NB4 (cell line): Measurements from ENCODE around the gene ZEB2.

Experiments
- DNase-seq: peaks from one replicate; pipeline ENCODE4 v3.0.0; 2010; ENCODE audit warnings: low read depth
- H3K4me3 ChIP-seq: one replicate; pipeline ENCODE4 v1.5.1; 2011; ENCODE audit warnings: mild to moderate bottlenecking, low read depth, low read length, moderate library complexity
- CTCF ChIP-seq: IDR thresholded peaks from one replicate; pipeline ENCODE4 v1.5.1; 2012; ENCODE audit warnings: low read depth, low read length
- MAX ChIP-seq: IDR thresholded peaks from 2 replicates; pipeline ENCODE4 v1.6.1; 2011; ENCODE audit warnings: low read depth, low read length
- MYC ChIP-seq: IDR thresholded peaks from 2 replicates; pipeline ENCODE4 v1.6.1; 2011; ENCODE audit warnings: low read depth, low read length
- POLR2A ChIP-seq: IDR thresholded peaks from 2 replicates; pipeline ENCODE4 v1.6.1; 2011; ENCODE audit warnings: mild to moderate bottlenecking; ENCODE audit not compliant: insufficient read length; ENCODE audit errors: extremely low read depth

The ZEB2 gene

GRCh38 chr2:144476682-144477081 is 43.2 kb downstream of the ZEB2 start:
- no peak for DNase-seq
- no peak for TF ChIP-seq POLR2A
- TF ChIP-seq MAX = no peak
- TF ChIP-seq CTCF = no peak
- TF ChIP-seq MYC = no peak
- no peak overlapping the region for H3K4me3 ChIP-seq

- TF ChIP-seq CTCF (no peak), MAX (no peak), MYC (no peak), POLR2A (no peak)
- H3K4me3 ChIP-seq = no peak overlapping the region
- no peak for DNase-seq
Measured at GRCh38 chr2:144475569-144476275, 44.2 kb downstream of the ZEB2 start.

- H3K4me3 ChIP-seq = no peak overlapping the region
- TF ChIP-seq POLR2A (no peak), MYC (no peak), MAX (no peak), CTCF (no peak)
- DNase-seq = no peak
Measured at GRCh38 chr2:144475044-144475443, 44.9 kb downstream of the ZEB2 start.

- DNase-seq = no peak
- H3K4me3 ChIP-seq = no peak overlapping the region
- TF ChIP-seq MYC (no peak), CTCF (no peak), MAX (no peak), POLR2A (no peak)
Measured at GRCh38 chr2:144474017-144474416, 45.9 kb downstream of the ZEB2 start.

- no peak for DNase-seq
- H3K4me3 ChIP-seq = no peak overlapping the region
- TF ChIP-seq MYC (no peak), MAX (no peak), CTCF (no peak), POLR2A (no peak)
Measured at GRCh38 chr2:144472911-144473310, 47.0 kb downstream of the ZEB2 start.

- H3K4me3 ChIP-seq = no peak overlapping the region
- no peak for DNase-seq
- TF ChIP-seq CTCF = no peak
Measured at GRCh38 chr2:144472046-144472412, 47.9 kb downstream of the ZEB2 start.
